BLaER1 treated with 17β-estradiol and CSF1 and Interleukin-3, amounts not matched to agents 10 nM and 100 nM (cell line): Measurements from ENCODE around the gene ORMDL1.

Experiments used
- H3K27ac ChIP-seq, 11 experiments: shearing (Covaris generic); formaldehyde crosslinking; 2 replicates each; pipeline ENCODE4 v1.8.1; 2022
- H3K27me3 ChIP-seq, 11 experiments: shearing (Covaris generic); formaldehyde crosslinking; 2 replicates each; pipeline ENCODE4 v1.8.1; 2022
- H3K36me3 ChIP-seq, 11 experiments: shearing (Covaris generic); formaldehyde crosslinking; 2 replicates each; pipeline ENCODE4 v1.8.1; 2022
- H3K4me1 ChIP-seq, 10 experiments: shearing (Covaris generic); formaldehyde crosslinking; 2 replicates each; pipeline ENCODE4 v1.8.1; 2022
- H3K4me2 ChIP-seq, 11 experiments: shearing (Covaris generic); formaldehyde crosslinking; 2 replicates each; pipeline ENCODE4 v1.8.1; 2022
- H3K4me3 ChIP-seq, 10 experiments: shearing (Covaris generic); formaldehyde crosslinking; 2 replicates each; pipeline ENCODE4 v1.8.1; 2022
- H3K9ac ChIP-seq, 11 experiments: shearing (Covaris generic); formaldehyde crosslinking; 2 replicates each; pipeline ENCODE4 v1.8.1; 2022
- H3K9me3 ChIP-seq, 11 experiments: shearing (Covaris generic); formaldehyde crosslinking; replicated peaks in 1 of 11; 2 replicates each; pipeline ENCODE4 v1.8.1; 2022
- H4K20me1 ChIP-seq, 11 experiments: shearing (Covaris generic); formaldehyde crosslinking; 2 replicates each; pipeline ENCODE4 v1.8.1; 2022
- Cebpa-rat ChIP-seq, 11 experiments: shearing (Covaris generic); IDR thresholded peaks; 2 replicates each; pipeline ENCODE4 v1.8.1; 2022

Gene ORMDL1, protein sequence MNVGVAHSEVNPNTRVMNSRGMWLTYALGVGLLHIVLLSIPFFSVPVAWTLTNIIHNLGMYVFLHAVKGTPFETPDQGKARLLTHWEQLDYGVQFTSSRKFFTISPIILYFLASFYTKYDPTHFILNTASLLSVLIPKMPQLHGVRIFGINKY

GRCh38 chr2:189783927-189784867 is at the start of gene ORMDL1, which contains the start of gene PMS1:
Gene ORMDL1 (minus strand): TSS chr2:189784339. CDS start chr2:189782595, 1,744 bp downstream.
Gene PMS1 (plus strand): TSS chr2:189784450. CDS start chr2:189791810, 7,360 bp downstream.
- H4K20me1 ChIP-seq: peaks cover 0 to 30% (median under 1%) of the 10 kb centered on the region in 11 experiments; a peak in 8 of 22 replicates
- H3K4me2 ChIP-seq: peak within 1 kb of the TSS; percentile 84 to 96 (median 86)
- H3K4me3 ChIP-seq: peak within 1 kb of the TSS; percentile 67 to 86 (median 80)
- H3K9me3 ChIP-seq: no peaks in the 10 kb centered on the region
- peak within 1 kb of the TSS; percentile 89 to 96 (median 92) for H3K9ac ChIP-seq
- peak within 1 kb of the TSS; percentile 87 to 96 (median 91) for H3K27ac ChIP-seq
- peaks cover 27 to 70% (median 54%) of the 10 kb centered on the region in 11 experiments for H3K36me3 ChIP-seq
- no peak for TF ChIP-seq Cebpa-rat (IDR thresholded peaks at IDR 0.05)
- H3K4me1 ChIP-seq: peaks cover 20 to 42% (median 27%) of the 10 kb centered on the region in 10 experiments
- H3K27me3 ChIP-seq: no peaks in the 10 kb centered on the region

DNA sequence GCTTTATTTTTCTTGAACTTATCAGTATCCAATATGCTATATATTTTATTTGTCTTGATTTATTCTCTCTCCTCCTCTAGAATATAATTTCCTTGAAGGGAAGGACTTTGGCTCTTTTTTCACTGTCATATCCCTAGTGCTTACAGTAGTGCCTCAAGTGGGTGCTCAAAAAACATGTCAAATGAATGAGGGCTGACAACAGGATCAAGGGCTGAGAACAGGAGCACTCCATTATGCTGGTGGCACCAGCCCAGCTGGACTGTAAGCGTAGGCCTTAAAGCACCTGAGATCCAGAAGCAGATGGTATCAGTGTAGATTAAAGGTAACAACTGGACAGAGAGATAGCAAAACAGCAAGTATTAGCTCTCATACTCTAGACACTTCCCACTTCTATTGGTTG is 46.4 kb upstream of the ORMDL1 start:
- Histone ChIP-seq H3K36me3 (peaks cover 0 to 87% (median 34%) of the 10 kb centered on the region in 11 experiments; a peak in 16 of 22 replicates), H3K9ac (no peak overlapping the region), H3K27ac (no peak overlapping the region), H3K27me3 (no peaks in the 10 kb centered on the region), H3K4me1 (peaks cover 0 to 4% (median 0%) of the 10 kb centered on the region in 10 experiments; a peak in 2 of 20 replicates), H4K20me1 (no peaks in the 10 kb centered on the region), H3K4me3 (no peak overlapping the region), H3K9me3 (no peaks in the 10 kb centered on the region), H3K4me2 (no peak overlapping the region)
- TF ChIP-seq Cebpa-rat (IDR thresholded peaks at IDR 0.05): no peak

DNA sequence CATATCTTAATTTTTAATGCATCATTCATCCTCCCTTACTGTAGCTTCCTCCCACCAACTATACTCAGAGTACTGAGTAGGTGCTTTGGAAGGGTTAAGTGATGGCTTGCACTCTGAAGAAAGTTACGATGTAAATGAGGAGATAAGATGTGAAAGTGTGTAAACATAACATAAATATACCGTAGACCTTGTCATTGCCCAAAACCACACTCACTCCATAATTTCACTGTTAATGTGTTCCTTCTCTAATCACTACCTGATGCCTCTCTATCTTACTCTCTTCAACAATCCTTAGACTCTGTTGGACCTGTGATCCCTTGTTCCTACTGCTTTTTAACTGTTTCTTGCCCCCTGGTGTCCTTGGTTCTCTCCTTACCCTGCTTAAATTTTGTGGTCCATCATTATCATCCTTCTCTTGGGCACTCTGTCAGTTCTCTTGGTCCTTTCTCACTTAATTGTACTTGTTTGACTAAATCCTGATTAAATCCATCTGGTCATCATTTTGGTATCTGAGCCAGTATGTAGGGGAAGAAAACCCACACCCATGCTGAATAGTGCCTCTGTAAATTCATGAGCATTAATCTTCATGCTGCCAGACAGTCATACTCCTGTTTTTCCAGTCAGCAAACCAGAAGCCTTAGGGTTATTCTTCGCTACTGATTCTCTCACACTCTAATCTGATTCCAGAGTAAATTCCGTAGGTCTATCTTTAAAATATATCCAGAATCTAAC is 45.1 kb upstream of the ORMDL1 start:
- H4K20me1 ChIP-seq: no peaks in the 10 kb centered on the region
- no peaks in the 10 kb centered on the region for H3K27me3 ChIP-seq
- peaks cover 0 to 88% (median 34%) of the 10 kb centered on the region in 11 experiments; a peak in 16 of 22 replicates for H3K36me3 ChIP-seq
- no peak overlapping the region for H3K9ac ChIP-seq
- no peak for TF ChIP-seq Cebpa-rat (IDR thresholded peaks at IDR 0.05)
- H3K4me3 ChIP-seq: no peak overlapping the region
- H3K4me1 ChIP-seq: no peaks in the 10 kb centered on the region; a peak in 2 of 20 replicates
- no peak overlapping the region for H3K4me2 ChIP-seq
- no peak overlapping the region for H3K27ac ChIP-seq
- H3K9me3 ChIP-seq: no peaks in the 10 kb centered on the region

DNA sequence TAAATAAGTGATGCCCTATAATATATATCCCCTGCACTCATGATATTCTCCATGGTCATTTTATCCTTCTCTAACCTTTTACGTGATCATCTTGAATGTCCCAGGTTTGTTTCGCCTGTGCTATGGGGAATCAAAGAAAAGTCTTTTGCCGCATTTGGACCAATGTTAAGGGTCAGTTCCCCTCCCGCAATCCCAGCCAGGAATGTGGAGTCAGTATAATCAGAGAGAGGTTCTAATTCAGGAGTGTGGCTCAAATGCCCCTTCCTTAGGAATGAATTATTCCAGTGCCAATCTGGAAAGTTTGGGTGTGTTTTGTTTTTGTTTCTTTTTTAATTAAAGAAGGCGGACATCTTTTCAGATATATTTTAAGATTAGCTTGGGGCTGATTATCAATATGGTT is 41.9 kb upstream of the ORMDL1 start:
- Histone ChIP-seq H3K4me3 (no peak overlapping the region), H3K36me3 (peaks cover 13 to 75% (median 28%) of the 10 kb centered on the region in 11 experiments), H3K4me2 (no peak overlapping the region), H3K9me3 (no peaks in the 10 kb centered on the region), H3K27ac (no peak overlapping the region), H3K9ac (no peak overlapping the region), H3K4me1 (no peaks in the 10 kb centered on the region), H4K20me1 (peaks cover 0 to 3% (median 0%) of the 10 kb centered on the region in 11 experiments; a peak in 1 of 22 replicates), H3K27me3 (no peaks in the 10 kb centered on the region)
- TF ChIP-seq Cebpa-rat (IDR thresholded peaks at IDR 0.05): no peak

DNA sequence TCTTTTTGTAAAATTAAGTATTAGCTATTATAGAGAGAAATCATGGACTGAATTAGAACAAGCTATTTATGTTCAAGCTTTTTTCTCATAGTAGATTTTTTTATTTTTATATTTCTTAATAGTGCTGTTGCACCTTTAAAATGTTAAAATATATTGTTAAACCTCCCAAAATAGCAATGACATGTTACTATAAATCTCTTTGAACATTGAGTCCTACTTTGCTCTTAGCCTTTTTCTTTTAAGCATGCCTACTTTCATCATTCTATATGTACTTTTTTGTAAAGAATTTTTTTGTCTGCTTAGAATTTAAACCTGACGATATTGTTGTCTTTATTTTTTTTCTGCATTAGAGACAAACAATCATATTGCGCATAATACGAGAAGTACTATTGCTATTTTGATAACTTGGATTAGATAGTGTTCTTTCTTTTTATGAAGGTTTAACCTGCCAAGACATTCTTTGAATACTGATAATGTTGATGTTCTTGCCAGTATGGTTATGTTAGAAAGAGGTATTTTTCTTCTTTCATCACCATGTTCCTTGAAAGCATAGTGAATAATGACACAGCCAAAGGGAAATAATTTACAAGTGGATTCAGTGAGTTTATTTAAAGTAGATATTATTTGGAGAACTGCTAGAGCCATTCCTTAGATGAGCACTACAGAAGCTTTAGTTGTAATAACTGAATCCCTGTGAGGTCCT is 40.7 kb upstream of the ORMDL1 start:
- TF ChIP-seq Cebpa-rat (IDR thresholded peaks at IDR 0.05): no peak
- Histone ChIP-seq H3K9ac (no peak overlapping the region), H3K27ac (no peak overlapping the region), H3K9me3 (no peaks in the 10 kb centered on the region), H3K36me3 (peaks cover 20 to 75% (median 35%) of the 10 kb centered on the region in 11 experiments), H3K4me1 (no peaks in the 10 kb centered on the region), H3K4me3 (no peak overlapping the region), H3K4me2 (no peak overlapping the region), H3K27me3 (no peaks in the 10 kb centered on the region), H4K20me1 (peaks cover 0 to 3% (median 0%) of the 10 kb centered on the region in 11 experiments; a peak in 1 of 22 replicates)

DNA sequence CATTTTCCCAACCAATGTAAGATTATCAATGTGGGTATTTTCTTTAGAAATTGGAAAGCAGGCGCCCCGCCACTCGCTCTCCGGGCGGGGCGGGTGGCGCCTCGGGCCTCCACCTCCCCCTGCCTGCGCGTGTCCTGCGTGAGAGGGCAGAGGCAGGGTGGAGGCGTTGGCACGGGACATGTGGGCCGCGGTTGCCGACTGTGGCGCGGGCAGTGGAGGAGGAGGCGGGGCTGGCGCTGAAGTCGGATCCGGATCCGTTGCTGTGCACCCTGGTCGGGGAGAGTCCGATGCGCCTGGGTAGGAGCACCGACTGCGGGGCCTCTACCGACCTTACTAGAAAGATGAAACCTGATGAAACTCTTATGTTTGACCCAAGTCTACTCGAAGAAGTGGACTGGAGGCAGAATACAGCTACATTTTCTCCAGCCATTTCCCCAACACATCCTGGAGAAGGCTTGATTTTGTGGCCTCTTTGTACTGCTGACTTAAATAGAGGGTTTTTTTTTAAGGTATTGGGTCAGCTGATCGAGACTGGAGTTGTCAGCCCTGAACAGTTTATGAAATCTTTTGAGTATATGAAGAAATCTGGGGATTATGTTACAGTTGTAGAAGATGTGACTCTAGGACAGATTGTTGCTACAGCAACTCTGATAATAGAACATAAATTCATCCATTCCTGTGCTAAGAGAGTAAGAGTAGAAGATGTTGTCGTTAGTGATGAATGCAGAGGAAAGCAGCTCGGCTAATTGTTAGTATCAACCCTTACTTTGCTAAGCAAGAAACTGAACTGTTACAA is 38.0 kb upstream of the ORMDL1 start:
- Histone ChIP-seq H3K9ac (no peak overlapping the region), H4K20me1 (peaks cover 0 to 3% (median 0%) of the 10 kb centered on the region in 11 experiments; a peak in 1 of 22 replicates), H3K36me3 (peaks cover 35 to 77% (median 56%) of the 10 kb centered on the region in 11 experiments), H3K4me3 (no peak overlapping the region), H3K9me3 (0 out of 22 replicates have a peak, but pooled peaks cover 0 to 3% (median 0%) of the 10 kb centered on the region in 11 experiments), H3K27me3 (no peaks in the 10 kb centered on the region), H3K4me2 (no peak overlapping the region), H3K27ac (no peak overlapping the region), H3K4me1 (no peaks in the 10 kb centered on the region)
- no peak for TF ChIP-seq Cebpa-rat (IDR thresholded peaks at IDR 0.05)

GRCh38 chr2:189819297-189819704 is 35.2 kb upstream of the ORMDL1 start:
- no peak for TF ChIP-seq Cebpa-rat (IDR thresholded peaks at IDR 0.05)
- no peaks in the 10 kb centered on the region for H3K27me3 ChIP-seq
- H4K20me1 ChIP-seq: peaks cover 0 to 3% (median 0%) of the 10 kb centered on the region in 11 experiments; a peak in 1 of 22 replicates
- no peaks in the 10 kb centered on the region for H3K4me1 ChIP-seq
- H3K9me3 ChIP-seq: peaks cover 0 to 14% (median 0%) of the 10 kb centered on the region in 11 experiments; a peak in 5 of 22 replicates
- H3K36me3 ChIP-seq: peaks cover 46 to 80% (median 63%) of the 10 kb centered on the region in 11 experiments
- no peak overlapping the region for H3K4me2 ChIP-seq
- no peak overlapping the region for H3K27ac ChIP-seq
- H3K9ac ChIP-seq: no peak overlapping the region
- H3K4me3 ChIP-seq: no peak overlapping the region
